HG03025 (cell line): Measurements from ENCODE around the gene CYP4B1.

Experiments used
- ATAC-seq: cut with Tn5 transposase; IDR thresholded peaks from one replicate; pipeline ENCODE4 v1.9.1; 2021; ENCODE audit warnings: mild to moderate bottlenecking, moderate library complexity; ENCODE audit not compliant: unreplicated experiment, low FRiP score

The CYP4B1 gene

GRCh38 chr1:46790446-46791101 lies 8.3 kb upstream of the CYP4B1 start:
- no peak for ATAC-seq

DNA sequence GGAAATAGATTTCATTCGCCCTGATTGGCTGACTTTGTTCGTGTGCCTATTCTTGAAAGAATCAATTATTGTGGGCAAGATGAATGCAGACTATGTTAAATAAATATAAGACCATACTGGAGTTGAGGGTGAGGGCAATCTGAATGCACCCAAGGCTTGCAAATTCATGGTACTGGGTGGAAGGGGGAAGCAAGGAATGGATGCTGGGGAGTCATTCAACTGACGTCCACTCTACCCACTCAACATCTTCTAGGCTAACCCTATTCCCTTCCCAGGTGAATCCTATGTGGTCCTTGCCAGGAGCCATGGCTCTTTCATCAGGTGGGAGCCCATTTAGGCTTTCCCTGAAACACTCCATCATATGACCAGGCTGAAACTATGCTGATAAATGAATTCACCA lies 5.7 kb upstream of the CYP4B1 start:
- ATAC-seq, result no peak

DNA sequence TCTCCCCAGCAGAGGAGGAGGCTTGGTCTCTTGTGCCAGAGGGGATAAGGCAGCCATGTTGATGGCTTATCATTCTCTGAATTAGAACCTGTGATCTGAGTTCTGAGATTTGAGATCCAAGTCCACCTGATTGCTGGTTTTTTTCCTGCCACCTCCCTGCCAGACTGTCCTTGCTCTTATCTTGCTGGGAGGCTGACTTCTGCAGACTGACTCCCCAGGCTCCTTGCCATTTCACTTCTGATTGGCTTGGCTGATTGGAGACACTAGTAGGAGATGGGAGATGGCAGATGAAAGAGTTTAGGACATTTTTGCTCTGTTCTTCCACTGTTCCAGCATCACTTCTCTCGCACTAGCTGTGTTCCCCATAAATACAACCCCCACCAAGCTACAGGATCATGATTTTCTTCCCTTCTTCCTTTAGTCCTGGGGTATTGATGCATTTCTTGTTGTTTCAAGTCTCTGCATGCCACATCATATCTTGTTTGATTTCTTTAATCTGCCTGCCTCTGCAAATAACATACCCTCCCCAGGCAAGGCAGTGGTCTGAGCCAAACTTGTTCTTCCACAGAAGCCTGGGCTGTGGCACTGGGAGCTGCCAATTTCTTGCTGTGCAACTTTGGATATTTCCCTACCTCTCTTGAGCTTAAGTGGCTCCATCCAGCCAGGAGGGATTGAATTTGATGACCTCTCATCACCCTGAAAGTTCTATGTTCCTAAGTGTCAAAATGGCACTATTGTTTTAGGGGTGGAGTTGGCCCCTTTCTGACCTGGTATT lies 963 bp upstream of the CYP4B1 start:
- no peak for ATAC-seq

- ATAC-seq, result no peak
These were observed 1.9 kb downstream of the CYP4B1 start for GRCh38 chr1:46800742-46801141.

- no peak for ATAC-seq
These were observed 2.6 kb downstream of the CYP4B1 start for GRCh38 chr1:46801323-46802055.

- ATAC-seq, result no peak
These were observed 3.2 kb downstream of the CYP4B1 start for GRCh38 chr1:46802081-46802480.

DNA sequence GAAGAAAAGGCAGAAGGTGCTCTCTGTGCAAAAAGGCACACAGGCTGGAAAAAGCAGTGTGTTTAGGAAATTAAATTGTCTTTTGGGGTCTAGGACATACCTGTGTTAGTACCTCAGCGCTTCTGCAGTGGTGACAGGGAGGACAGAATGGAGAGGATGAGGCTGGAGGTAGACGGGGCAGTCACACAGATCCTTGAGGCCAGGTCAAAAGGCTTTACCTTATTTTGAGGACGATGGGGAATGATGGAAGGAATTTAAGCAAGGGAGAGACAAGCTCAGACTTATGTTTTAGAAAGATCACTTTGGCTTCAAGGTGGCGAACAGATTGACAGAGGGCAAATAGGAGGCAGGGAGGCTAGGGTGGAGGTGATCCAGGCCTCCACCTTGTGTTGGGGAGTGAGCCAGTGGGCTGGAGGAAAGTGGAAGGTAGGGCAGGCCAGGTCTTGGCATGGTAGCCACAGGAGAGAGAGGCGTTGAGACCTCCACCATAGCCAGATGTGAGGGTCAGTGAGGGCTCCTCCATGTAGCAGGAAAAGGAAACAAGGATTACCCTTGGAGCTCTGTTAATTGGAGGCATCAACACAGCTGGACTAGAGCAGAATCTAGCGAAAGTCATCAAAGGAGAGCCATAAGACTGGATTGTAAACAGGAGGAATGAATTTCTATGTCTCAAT lies 4.2 kb downstream of the CYP4B1 start:
- ATAC-seq, result no peak

GRCh38 chr1:46804027-46804889 lies 5.4 kb downstream of the CYP4B1 start:
- no peak for ATAC-seq

GRCh38 chr1:46804926-46805325 lies 6.1 kb downstream of the CYP4B1 start:
- no peak for ATAC-seq

- no peak for ATAC-seq
These were observed 6.9 kb downstream of the CYP4B1 start for GRCh38 chr1:46805755-46806154.

DNA sequence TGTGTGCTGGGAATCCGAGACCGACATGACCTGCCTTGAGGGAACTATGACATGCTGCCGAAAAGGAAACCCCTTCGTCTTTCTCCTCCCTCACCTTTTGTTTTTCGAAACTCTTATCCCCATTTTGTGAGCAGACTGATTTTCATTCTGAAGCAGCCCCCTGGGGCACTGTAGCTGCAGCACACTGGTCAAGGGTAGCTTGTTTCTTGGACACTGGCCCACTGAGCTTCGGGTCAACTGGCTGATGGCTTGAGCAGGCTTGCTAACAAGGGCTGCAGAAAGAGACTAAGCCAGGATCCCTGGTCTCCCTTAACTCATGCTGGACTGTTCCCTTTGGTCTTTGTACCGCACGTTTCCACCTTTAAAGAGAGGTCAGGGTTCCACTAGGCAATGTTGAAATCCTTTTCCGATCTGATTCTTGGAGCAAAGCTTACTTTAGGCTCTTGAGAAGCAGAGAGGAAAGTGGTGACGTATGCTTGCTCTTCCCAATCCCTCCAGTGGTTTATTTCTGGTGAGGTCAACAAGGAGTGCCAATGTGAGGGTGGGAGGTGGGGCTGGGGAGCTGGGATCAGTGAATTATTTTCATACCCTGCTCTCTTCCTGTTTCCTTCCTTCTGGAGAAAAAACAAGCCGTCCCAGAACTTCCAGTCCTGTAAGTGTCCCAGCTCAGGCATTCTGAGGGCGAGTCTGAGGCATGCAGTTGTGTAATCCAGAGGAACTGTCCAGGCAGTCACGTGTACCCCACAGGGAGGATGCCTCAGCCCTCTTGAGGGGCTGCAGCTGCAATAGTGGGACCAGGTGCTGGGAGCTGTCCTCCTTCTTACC lies 7.6 kb downstream of the CYP4B1 start:
- no peak for ATAC-seq

DNA sequence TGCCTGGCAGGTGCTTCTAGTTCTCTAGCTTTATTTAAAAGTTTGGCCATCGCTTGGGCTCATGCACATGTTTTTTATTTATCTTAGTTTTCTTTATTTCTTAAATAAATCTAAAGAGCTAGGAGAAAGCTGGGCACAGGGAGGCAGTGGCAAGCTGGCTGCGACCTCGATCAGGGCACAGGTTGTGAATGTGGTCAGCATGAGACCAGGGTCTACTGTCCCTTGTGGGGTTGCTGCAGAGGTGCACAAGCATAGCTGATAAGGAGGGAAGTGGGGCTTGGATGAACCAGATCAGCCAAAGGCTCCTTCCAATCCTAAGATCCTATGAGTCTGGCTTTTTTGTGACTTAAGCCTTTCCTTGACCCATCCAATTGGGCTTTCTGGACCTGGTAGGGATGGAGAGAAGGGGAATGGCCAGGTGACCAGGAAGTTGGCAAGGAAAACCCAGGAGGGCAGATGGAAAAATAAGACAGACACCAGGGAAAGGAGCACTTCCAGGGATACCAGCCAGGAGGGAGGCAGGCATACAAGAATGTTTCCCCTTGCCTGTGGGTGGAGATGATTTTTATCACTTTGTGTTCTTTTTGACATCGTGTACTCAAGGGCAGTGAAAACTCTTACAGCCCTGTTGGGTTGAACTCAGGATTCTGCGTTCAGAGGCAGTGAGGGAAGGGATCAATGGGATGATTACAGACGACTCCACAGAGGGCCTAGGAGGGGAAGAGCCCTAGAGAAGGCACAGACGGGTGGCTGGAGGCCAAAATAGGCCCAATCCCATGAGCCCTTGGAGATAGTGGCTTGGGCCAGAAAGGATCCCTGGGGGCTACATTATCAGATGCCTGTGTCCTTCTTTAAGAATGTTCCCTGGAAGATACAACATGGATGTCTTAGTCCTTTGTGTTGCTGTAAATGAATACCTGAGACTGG lies 8.5 kb downstream of the CYP4B1 start:
- ATAC-seq, result no peak

- no peak for ATAC-seq
These were observed 10.2 kb downstream of the CYP4B1 start for GRCh38 chr1:46809071-46809470.

DNA sequence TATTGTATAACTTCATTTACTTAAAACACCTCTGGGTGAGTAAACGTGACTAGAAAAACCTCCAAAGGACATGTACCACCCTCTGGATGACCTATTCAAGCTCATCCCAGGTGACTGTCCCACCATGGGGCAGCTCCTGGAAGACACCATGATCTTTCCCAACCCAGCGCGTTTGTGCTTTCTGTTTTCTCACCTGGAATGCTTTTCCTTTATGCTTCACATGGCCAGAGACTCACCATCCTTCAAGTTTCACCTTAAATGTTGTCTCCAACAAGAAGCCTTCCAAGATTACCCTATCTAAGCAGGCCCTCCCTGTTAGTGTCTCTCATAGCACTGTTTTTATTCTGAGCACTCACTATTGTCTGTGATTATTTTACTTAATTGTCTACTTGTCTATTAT lies 11.1 kb downstream of the CYP4B1 start:
- no peak for ATAC-seq

DNA sequence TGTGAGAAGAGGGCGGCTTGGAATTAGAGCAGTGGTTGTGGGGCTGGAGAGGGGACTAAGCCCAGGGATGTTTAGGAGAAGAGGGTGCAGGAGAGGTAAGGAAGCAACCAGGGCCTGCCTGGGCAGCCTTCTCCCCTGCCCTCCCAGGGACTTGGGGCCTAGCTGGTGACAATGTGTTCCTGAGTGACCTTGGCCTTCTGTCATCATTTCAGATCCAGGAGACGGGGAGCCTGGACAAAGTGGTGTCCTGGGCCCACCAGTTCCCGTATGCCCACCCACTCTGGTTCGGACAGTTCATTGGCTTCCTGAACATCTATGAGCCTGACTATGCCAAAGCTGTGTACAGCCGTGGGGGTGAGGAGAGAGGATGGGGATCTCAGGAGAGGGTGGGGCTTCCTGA lies 11.8 kb downstream of the CYP4B1 start:
- no peak for ATAC-seq

DNA sequence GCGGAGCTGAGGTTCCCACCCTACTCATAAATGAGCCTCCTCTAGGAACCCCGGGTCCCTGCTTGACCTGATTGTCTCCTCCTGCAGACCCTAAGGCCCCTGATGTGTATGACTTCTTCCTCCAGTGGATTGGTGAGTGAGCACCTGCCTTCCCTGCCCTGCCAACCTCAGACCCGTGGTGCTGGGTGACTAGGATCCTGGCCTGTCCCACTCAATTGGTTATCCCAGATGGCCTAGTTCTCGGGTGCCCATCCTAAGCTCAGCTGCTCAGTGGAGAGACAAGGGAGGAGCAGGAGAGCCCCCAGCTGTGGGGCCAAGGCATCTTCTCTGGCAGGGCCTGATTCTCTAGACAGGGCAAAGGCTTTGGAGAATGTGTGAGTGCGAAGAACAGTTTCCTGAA lies 12.2 kb downstream of the CYP4B1 start:
- no peak for ATAC-seq

DNA sequence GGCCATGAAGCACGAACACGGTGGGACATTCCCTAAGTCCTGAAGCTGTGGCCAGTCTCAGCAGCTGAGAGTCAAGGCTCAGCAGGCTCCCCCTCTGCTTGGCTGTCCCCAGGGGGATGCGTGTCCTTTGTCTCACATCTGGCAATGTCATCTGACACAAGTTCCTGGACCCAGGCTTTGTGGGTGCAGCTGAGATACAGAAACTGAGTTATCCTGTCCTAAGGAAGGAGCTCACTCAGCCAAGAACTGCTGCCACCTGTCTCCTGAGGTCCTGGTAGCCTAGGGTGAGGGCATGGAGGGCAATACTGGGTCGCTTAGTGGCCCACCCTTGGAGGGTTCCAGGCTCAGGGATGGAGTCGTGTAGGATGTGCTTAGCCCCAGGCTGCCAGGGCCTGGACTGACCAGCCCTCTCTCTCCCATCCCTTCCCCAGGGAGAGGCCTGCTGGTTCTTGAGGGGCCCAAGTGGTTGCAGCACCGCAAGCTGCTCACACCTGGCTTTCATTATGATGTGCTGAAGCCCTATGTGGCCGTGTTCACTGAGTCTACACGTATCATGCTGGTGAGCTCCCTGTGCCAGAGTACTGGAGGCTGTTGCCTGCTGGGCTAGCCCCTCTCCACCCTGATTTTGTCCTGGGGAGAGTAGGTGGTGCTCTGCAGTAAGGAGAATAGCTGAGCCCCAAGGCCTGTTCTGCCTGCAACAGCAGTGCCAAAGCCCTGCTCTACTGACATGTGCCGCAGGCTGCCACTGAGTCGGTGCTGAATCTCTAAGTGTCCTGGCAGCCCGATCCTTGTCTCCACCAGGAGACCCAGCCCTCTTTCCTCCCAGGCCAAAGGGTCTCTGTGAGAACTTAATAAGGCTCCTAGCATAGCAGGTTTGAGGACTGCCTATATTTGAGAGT lies 13.5 kb downstream of the CYP4B1 start:
- ATAC-seq, result no peak
